Stimulated activated CD8-positive, alpha-beta memory T cell treated with anti-CD3 and anti-CD28 coated beads, Interleukin-7, amount 100 ng/mL, for 4 hours (primary cell): Measurements from ENCODE around the gene MAT1A.

Experiments
- DNase-seq, 2 donors: peaks; one replicate each; pipeline ENCODE4 v3.0.0-alpha.2; 2020; ENCODE audit warnings: low read depth in 2 of 2

The MAT1A gene

DNA sequence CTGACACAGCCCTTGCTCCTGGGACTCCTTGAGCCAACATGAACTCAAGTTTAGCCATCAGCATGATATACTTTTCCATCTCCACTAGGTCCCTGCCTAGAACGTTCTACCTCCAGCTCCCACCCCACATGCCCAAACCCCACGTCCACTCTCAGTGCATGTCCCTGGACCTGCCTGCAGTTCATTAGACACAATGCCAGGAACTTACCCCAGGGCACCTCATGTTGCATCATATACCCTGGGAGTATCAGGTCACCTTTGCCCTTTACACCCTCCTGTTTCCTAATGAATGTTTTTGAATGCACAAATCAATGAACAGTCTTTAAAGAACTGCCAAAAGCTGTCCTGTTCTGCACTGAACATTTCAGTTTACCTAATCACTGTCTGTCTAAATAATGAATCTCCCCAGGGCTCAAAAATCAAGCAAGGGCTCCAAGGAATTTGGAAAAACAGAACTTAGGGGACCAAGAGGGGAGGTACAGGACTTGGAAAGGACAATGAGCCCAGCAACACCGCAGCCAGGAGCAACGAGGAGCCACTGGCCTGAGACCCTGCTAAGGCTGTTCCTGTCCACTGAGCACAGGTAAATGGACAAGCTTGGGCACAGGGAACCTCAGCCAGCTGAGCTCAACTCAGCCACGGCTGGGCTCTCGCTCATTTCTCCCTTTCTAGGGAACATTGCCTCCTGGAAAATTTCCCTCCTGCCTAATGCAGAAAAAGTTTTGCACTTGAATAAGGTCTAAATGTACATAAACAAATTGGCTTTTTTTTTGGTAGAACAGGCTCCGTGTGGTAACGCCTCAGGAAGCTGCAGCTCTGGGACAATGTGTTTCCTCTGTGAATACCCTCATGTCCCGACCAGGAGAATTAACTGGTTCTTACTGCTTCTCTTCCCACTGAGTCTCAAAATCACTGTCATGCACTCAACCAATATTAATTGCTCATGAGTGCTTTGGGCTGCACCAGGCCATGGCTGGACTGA lies 7.4 kb downstream of the MAT1A start:
- DNase-seq = no peak

DNA sequence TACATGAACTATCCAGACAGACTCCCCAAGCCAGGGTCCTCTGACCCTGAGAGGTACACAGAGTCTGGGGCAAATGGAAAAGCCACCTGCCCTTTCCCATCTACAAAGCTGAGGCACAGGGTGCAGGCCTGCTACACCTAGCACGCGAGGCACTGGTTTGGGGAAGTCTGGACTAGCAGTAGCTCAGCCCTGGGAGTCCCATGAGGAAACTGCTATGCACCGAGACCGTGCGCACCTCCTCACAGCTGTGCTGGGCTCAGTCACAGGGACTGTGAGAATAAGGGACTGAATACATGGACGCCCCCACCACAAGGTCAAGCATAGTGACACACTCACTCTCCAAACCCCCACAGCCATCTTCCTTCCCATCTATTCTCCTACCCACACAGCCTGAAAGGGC lies 8.2 kb downstream of the MAT1A start:
- no peak for DNase-seq

GRCh38 chr10:80280071-80280800 lies 9.2 kb downstream of the MAT1A start:
- no peak for DNase-seq

GRCh38 chr10:80279146-80279545 lies 10.3 kb downstream of the MAT1A start:
- no peak for DNase-seq

GRCh38 chr10:80278480-80278879 lies 11.0 kb downstream of the MAT1A start:
- DNase-seq = no peak

- no peak for DNase-seq
These were observed 11.7 kb downstream of the MAT1A start for GRCh38 chr10:80277567-80278250.

GRCh38 chr10:80277016-80277415 lies 12.4 kb downstream of the MAT1A start:
- DNase-seq = no peak

- DNase-seq = no peak
These were observed 13.1 kb downstream of the MAT1A start for GRCh38 chr10:80276335-80276734.

DNA sequence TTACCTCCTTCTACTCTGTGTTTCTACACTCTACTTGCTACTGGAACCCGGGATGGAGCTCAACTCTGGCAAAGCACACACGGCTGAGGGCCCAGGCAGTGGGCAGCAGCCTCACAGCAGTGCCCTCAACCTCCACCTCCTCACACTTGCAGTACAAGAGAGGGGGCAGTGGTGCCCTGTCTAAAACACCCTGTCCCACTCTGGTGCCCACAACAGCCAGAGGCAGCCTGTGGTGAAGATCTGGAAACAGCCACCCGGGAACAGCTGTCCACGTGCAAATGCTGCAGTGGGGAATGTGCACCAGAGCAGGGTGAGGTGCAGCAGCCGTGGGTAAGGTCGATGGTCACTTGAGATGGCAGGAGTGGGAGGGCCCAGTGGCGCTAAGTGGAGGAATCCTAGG lies 13.7 kb downstream of the MAT1A start:
- DNase-seq = no peak

- DNase-seq = no peak
These were observed 14.3 kb downstream of the MAT1A start for GRCh38 chr10:80275135-80275498.

- no peak for DNase-seq
These were observed 14.9 kb downstream of the MAT1A start for GRCh38 chr10:80274396-80275134.

- no peak for DNase-seq
These were observed 15.8 kb downstream of the MAT1A start for GRCh38 chr10:80273523-80274170.

DNA sequence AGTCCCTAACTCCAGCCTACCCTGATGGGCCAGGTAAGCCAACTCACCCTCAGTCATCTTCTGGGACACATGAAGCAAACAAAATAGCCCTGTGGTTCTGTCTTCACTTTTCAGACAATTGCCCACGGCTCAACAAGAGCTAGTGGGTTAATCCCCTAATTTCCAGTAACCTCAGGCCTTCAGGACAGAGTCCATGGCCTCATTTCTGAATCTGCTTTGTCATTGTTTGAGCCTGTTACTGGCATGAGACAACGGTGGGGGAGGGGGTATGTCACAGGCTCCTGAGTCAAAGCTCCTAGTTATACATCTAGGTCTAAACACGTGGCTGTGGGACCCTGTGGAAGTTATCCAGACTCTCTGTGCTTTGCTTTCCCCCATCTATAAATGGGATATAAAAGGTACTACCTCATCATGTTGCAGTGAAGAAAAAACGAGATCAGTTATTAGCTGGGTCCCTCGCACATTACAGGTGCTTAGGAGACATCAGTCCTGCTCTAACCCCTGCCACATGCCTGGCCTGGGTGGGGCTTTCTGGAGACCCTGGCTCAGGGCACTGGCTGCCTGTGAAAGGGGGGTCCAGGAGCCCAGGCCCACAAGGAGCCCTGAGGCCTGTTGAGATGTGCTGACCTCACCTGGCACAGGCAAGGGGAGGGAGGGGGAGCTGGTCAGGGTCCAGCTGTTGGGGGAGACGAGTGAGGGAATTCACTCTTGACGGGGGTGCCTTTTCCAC lies 16.5 kb downstream of the MAT1A start:
- DNase-seq = no peak

DNA sequence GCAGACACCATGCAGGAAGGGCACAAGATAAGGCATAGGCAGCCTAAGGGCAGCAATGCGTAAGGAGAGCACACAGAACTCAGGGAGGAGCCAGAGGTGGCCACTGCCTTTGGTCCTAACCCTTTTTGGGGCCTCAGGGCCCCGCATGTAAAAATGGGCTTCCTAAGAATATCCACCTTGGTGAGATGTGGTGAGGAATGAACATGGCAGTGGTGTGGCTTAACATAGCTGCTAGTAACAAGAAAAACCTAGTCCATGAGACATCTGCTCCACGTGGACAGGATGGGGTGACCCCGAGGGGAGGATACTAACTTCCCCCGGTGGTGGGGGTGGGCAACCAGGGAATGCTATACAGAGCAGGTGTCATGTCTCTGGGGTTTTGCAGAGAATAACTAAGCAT lies 18.0 kb downstream of the MAT1A start:
- DNase-seq = no peak

GRCh38 chr10:80270887-80271286 lies 18.6 kb downstream of the MAT1A start:
- no peak for DNase-seq

- no peak for DNase-seq
These were observed 20.4 kb downstream of the MAT1A start for GRCh38 chr10:80268938-80269588.

DNA sequence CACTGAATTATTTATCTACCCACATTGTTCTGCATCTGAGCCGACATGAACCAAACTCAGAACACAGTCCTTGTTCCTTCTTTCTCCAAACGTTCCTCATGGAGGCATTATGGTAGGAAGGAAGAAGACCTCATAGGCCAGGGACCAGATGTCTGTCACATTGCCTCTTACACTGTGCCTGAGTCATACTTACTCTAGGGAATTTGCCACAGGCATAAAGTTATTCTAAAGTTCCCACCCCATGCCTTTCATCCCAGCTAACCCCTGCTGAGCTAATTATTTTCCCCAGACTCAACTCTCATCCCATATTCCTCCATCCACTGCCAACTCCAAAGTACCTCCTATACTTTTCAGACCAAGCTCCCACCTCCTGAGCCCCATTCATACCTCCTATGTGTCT lies 21.2 kb downstream of the MAT1A start:
- DNase-seq = no peak

DNA sequence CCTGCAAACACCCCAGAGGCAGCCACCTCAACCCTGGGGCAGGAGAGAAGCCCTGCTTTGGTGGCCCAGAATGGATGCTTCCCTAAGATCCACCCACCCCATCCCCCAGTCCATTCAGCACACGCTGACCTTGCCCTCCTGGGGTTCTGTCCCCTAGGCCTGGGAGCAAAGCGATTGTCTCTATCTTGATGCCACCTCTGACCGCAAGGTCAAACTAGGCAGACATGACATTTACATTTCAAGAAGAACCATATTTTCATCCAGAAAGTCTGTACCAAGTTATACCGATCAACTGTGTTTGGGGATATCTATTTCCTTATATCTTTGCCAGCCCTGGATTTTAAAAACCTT lies 23.0 kb downstream of the MAT1A start:
- DNase-seq = no peak

GRCh38 chr10:80265740-80266512 lies 23.5 kb downstream of the MAT1A start:
- no peak for DNase-seq
